Left hindlimb (tissue), 1 donor: Measurements from ENCODE around the gene MSI2.
A peak's percentile ranks its signal among the peaks of the same experiment; 100 is the strongest.
"Not testable (repeated sequence)": the region's sequence is repeated elsewhere in the genome, so short reads cannot be mapped to it uniquely, and the experiment has no call there.

Experiments
- DNase-seq: peaks from one replicate; pipeline ENCODE4 v3.0.0-alpha.2; 2018

The MSI2 gene

DNA sequence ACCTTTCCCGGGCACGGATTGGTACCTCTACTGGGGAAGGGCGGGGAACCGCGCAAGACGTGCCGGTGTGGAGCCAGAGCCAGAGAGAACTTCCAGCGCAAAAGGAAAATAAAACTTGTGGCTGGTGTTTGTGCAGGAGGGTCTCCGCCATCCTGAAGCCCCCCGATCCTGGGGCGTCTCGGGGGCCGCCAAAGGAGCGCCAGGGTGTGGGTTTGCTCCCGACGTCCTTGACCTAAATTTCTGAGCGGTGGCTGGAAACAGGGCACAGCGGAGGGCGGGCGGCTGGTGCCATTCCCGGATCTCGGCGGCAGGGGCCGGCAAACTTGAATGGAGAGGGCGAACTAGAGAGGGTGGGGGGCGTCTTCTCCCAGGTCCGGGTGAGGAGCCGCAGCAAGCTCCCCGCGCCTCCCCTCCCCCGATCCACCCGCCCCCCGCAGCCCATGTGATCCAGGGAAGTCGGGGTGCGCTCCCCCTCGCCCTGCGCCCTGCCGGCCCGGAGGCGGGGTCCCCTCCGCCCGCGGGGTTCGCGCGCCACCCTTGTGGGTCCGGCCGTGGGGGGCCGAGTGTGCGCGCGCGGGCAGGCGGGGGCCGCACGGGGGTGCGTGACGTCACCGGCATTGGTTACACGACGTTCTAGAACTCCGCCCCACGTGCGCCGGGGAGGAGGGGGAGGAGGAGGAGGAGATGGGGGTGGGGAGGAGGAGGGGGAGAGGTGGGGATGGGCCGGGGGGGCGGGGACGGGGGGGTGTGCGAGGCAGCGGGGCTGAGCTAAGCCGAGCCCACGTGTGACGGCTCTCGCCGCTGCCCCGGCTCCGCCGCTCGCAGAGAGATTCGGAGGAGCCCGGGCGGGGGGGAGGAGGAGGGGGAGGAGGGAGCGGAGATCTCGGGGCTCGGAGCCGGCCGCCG is at the start of gene MSI2:
Gene MSI2 (plus strand): TSS at position 748 of the 906 bp plus-strand sequence. CDS start 220 bp downstream, outside the sequence.
- peak; percentile 92 for DNase-seq

DNA sequence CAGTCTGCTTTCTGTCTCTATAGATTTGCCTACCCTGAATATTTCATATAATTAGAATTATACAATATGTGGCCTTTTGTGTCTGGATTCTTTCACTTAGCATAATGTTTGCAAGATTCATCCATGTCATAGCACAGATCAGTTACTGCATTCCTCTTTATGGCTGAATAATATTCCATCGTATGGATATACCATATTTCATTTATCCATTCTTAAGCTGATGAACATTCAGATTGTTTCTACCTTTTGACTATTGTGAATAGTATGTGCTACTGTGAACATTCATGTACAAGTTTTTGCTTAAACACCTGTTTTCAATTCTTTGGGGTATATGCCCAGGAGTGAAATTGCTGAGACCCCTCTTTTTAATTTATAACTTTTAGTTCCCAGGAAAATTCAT is 49.4 kb upstream of the MSI2 start:
- DNase-seq = no peak

DNA sequence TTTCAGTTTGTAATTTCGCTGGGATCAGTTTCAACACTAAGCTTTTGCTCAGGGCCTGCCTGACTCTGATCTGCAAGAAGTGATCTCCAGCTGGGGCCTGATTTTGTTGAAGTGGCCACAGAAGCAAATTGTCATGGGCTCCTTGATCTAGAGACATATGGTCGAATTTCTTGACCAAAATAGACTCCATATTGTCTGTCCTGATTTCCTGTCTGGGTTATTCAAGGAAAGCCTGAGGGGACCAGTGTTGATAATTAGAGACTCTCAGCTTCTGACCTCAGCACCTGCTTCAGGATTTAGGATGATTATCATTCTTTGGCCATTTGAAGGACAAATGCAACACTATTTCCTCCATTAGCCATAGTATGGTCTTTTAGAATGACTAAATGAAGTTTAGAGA is 48.9 kb upstream of the MSI2 start:
- DNase-seq = no peak

DNA sequence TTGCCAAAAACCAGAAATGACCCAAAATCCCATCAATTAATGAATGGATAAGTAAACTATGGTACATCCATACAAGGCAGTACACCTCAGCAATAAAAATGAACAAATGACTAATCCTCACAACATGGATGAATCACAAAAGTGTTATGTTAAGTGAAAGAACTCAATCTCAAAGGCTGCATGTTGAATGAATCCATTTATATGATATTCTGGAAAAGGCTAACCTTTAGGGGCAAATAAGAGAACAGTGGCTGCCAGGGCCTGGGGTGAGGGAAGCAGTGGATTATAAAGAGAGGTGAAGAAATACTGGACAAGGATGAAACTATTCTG is 46.1 kb upstream of the MSI2 start:
- no peak for DNase-seq

DNA sequence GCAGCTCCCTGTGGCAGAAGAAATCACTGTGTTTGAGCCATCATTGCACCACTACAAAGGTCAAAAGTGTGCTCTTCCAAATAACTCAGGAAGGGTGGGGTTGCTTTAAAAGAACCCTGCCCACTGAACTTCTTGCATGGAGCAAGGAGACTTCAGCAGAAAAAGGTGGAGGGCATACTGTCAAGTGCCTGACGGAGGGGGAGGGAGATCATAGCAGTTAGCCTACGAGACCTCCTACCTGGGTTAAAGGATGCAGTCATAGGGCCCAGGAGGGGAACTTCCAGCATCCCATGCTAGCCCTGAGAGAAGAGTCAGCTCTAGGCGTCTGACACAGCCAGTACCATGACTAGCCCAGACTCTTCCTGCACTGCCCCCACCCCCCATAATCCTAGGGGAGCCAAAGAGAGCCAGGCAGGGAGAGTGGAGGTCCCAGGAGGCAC is 45.3 kb upstream of the MSI2 start:
- no peak for DNase-seq

DNA sequence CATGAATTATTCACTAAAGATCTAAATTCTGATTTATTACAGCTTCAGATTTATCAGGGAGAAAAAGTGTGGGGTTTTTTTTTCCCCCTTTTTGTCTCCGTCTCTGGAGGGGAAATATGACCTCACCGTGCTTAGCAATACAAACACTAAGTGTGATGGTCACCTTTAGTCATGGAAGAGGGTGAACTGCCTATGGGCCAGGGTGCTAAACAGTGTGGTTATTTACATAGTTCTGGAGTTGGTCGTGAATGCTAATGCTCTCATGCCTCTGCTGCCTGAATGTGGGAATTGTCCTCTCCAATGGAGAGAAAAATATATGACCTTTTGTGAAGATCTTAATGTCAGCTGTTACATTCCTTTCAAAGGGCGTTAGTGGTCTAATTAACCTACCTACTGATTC is 44.8 kb upstream of the MSI2 start:
- DNase-seq = no peak

DNA sequence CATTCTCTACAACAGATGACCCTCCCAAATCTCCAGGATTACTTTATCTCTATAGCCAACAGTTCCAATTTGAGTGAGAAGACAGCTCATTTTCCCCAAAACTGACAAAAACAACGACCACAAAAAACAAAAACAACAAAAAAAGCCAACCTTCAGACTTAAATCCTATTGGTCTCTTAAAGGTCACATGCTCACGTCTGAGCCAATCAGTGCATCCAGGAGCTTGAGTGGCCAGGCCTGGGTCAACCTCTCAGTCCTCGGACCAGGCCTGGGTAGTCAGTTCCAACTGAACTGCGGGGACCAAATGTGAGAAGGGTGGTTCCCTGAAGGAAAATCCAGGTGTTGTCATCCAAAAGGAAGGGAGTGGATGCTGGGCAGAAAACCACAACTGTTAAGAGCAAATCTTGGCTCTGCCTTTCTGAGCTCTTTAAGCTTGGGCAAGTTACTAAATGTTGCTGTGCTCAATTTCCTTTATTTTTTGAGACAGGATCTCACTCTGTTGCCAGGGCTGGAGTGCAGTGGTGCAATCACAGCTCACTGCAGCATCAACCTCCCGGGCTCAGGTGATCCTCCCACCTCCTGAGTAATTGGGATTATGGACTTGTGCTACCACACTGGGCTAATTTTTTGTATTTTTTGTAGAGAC is 43.0 kb upstream of the MSI2 start:
- no peak for DNase-seq

DNA sequence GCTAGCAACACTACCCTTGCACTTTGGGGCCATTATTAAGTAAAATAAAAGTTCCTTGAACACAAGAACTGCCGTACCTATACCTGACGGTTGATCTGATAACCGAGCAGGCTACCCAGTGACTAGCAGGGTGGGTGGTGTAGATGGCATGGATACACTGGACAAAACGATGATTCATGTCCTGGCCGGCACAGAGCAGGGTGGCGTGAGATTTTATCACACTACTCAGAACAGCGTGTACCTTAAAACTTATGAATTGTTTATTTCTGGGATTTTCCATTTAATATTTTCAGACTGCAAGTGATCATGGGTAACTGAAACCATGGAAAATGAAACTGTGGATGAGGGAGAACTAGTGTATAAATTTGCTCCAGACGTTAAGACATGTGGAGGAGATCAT is 41.0 kb upstream of the MSI2 start:
- no peak for DNase-seq

DNA sequence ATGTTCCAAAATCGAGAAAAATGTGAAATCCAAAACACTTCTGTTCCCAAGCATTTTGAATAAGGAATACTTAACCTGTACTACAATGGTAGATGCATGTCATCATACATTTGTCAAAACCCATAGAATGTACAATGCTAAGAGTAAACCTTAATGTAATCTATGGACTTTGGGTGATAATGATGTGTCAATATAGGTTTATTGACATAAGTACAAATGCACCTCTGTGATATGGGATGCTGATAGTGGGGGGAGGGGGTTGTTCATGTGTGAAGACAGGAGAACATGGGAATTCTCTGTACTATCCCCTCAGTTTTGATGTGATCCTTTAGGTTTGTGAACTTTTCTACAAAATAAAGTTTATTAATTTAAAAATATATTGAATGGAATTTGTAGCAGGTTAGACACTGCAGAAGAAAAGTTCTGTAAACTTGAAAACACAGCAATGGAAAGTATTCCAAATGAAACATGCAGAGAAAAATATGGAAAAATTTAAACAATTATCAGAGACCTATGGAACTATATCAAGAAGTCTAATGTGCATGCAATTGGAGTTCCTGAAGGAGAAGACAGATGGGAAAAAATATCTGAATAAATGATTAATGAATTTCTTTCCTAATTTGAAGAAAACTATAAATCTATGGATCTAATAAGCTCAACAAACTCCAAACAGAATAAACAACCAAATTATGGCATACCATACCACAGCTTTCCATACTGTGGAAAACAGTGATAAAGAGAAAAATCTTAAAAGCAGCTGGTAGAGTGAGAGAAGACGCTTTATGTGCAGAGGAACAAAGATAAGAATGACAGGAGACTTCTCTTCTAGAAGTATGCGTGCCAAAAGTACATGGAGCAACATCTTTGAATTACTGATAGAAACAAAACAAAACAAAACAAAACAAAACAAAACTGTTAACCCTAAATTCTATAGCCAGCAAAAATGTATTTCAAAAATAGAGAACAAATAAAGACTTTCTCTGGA is 34.7 kb upstream of the MSI2 start:
- no peak for DNase-seq

DNA sequence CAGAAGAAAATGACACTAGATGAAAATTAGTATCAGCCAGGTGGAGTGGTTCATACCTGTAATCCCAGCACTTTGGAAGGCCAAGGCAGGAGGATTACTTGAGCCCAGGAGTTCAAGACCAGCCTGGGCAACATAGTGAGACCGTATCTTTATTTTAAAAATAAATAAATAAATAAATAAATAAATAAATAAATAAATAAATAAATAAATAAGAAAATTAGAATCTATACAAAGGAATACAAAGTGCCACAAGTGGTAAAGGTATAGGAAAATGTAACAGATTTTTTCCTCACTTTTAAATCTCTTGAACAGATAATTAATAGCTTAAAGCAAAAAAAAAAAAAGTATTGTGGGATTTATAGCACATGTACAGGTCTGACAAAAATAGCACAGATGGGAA is 33.9 kb upstream of the MSI2 start:
- not testable (repeated sequence) for DNase-seq

DNA sequence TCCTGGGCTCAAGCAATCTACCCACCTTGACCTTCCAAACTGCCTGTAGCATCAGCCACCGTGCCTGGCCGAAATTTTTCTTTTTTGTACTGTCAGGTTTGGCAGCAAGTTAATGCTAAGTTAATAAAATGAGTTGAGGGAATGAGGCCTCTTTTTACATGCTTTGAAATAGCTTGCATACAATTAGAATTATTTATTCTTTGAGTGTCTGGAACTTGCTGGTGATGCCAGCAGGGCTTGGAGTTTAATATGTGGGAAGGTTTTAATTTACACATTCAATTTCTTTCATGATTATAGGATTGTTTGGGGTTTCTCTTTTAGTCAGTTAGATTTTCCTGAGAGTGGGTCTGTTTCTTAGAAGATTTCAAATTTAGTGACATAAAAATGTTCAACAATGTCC is 31.2 kb upstream of the MSI2 start:
- DNase-seq = no peak

DNA sequence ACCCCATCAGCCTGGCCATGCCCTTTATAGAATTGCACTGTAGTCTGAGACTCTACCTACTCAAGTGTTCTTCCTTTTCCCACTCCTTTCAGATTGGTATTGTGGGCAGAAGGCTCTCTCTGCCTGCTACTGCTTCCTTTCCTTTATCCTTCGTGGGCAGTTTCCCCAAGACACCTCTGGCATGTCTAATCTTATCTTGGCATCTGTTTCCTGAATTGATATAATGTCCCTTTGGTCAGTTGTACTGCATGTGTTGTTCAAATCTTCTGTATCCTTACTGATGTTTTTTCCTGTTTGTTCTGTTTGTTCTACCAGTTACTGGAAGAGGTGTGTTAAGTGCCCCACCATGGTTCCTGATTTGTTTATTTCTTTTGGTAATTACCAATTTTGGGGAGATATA is 29.5 kb upstream of the MSI2 start:
- no peak for DNase-seq

DNA sequence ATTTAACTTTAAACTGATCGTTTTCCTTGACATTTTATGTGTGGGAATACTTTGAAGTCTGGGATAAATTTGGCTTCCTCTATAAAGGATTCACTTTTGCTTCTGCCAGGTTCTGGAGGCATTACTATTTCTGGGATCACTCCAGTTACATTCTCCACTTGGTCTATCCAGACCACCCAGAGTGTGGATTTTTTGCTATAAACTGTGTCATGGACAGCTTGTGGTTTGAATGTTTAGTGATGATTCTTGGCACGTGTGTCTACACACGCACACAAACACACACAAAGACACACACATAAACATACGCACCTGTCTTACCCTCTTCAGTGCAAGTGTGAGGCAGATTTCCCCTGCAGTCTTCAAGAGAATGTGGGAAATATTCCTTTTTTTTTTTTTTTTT is 27.4 kb upstream of the MSI2 start:
- DNase-seq = no peak

DNA sequence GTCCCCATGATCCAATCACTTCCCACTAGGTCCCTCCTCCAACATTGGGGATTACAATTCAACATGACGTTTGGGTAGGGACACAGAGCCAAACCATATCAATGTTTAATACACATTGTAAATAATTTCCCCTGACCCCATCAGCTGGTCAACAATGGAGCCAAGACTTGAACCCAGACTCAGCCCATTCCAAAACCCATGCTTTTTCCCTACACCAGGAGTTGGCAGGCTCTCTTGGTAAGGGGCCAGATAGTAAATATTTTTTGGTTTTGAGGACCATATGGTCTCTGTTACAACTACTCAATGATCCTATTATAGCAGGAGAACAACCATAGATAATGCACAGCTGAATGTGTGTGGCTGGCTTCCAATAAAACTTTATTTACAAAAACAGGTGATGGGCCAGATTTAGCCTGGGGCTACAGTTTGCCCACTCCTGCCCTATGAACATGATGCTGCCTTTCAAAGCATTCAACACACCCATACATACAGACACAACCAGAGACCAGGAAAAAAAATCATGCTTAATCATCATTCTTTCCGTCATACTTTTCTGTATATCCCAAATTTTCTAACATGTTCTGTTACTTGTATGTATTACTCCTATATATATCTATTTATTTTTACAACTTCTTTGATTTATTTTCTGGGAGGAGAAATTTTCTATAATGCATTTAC is 22.1 kb upstream of the MSI2 start:
- DNase-seq = no peak

DNA sequence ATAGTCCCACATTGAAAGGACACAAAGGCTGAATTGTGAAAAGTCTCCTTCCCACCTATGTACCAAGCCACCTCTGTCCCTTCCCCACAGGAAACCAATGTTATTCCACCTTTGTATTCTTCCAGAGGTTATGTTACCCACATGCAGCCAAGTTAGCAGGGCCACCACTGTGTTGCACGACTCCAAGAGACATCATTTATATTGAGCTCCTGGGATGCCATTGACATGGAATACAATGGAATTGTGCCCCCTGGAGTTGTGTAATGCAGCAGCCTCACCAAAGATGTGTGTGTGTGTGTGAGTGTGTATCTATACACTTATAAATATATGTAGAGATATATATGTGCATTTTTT is 21.6 kb upstream of the MSI2 start:
- DNase-seq = no peak

DNA sequence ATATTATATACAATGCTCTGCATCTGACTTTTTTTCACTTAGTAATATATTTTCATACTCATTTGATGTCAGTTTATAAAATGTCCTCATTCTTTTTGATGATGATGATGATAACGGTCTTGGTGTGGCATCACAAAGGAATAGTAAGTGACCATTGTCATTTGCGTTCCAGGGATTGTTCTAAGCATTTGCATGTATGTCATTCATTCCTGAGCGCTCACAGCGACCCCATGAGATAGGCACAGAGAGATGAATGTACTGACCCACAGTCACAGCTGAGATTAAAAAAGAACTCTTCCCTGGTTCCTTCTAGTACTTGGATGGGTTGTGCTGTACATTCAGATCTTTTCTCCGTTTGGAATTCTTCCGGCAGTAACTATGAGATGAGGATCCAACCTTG is 21.2 kb upstream of the MSI2 start:
- no peak for DNase-seq

DNA sequence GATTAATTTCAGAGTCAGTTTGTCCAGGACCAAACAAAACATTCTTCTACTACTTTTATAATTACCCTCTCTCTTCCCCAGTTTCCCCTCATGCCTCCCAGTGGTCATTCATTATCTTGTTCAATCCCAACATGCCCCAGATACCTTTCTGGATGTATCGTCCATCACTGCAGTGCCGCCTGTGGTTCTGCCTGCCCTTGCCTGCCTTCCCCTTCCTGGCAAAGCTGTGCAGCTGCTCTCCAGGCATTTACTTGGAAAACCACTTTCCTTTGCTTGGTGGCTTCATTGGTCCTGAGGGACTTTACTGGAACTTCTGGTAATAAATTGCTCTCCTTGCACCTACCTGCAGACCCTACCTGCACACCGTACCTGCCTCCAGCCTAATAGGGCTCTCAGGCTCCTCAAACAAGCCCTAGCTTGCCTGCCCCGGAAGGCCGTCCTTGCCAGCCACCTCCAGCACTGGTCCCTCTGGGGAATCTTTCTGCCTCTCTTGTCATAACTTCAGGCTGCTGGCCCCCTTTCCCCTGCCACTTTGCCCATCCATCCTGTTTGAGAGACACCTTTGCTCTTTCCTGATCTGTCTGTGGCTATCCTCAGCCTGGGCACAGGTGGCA is 19.5 kb upstream of the MSI2 start:
- no peak for DNase-seq

DNA sequence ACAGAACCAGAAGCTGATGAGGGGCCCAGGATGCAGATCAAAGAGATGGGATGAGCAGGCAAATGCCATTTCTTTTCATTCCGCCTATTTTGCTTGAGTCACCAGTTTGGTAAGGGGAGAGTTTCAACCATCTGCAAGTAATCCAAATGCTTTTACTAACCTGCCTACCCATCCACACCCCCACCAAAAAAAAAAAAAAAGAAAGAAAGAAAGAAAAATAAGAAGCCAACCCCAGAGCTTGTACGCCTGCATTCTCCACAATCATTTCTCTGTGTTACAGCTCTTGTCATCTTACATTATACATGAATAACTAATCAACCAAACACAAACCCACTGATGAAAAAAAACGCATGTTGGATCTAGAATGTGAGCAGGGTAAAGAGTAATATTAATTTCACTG is 15.7 kb upstream of the MSI2 start:
- no peak for DNase-seq

DNA sequence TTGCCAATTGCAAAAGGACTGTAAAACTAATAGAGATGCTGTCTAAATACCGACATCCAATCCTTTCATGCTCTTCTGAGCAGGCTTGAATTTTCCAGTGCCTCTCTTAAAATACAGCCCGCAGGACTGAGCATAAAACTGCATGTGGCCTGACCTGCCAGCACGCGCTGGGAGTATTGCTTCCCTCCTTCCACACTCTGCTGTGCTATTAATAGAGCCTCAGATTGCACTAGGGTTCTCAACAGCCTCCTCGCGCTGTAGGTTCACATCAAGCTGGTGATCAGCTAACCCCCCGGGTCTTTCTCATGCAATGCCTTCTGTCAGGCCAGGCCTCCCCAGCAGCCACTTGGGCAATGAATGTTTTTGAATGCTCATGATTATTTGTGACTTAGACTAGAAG is 14.2 kb upstream of the MSI2 start:
- DNase-seq = no peak

DNA sequence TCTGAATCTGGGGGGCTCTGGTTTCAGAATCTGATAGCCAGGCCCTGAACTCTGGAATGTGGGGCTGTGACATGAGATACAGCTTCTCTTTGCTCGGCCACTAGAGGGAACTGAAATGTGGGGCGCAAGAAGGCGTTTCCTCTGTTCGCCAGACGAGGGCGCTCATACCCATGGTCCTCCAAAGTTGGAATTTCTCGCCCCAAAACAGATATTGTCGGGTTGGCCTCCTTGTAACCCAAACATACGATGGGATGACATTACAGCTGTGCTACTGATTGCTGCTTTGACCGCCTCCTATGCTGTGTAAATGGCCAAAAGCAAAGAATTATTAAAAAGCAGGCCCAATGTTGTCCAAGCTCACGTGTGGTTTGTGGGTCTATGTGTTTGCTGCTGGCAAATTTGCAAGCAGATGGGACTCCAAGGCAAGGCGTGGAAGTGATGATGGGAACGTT is 13.1 kb upstream of the MSI2 start:
- no peak for DNase-seq

DNA sequence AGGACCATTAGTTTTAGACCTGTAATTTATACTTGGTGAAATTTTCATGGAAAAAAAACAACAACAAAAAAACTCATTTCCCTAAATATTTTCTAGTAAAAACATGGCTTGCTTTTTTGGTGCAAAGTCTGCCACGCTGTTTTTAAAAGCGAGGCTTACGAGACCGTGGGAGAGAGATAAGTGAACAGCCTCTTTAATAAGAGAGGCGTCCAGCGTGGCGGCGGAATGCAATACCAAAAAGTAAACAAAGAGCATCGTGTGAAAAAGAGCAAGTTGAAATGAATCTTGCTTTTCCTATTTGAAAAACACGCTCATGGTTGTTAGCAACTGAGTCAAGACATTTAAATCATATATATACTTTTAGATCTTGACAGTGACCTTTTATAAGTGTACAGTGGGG is 10.5 kb upstream of the MSI2 start:
- DNase-seq = no peak

DNA sequence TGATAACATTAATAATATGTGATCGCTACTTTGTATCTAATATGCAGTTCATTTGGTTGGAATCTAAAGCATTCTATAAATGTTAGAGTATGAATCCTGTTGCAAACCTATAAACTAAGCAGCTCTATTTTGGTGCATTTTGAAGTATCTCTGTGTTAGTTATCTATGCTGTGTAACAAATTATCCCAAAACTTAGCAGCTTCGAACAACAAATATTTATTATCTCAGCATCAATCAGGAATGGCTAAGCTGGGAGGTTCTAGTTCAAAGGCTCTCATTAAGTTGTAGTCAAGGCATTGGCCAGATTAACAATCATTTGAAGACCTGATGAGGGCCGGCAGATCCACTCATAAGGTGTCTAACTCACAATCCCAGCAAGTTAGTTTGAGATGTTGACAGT is 10.1 kb upstream of the MSI2 start:
- DNase-seq = no peak
